CD4-positive, alpha-beta T cell (primary cell): Measurements from ENCODE around the gene KCNC1. TPM values are rescaled to one million over a fixed set of nuclear protein-coding genes. Genes with fewer than 3 reads are reported as not detected.

Source experiments
- ATAC-seq: fragments of 200-7000 bp; cut with Tn5 transposase; one replicate; pipeline ENCODE4 v1.10.0; 2022; ENCODE audit warnings: mild to moderate bottlenecking; ENCODE audit not compliant: poor library complexity
- CTCF ChIA-PET: fragments of 350-600 bp; sonication (Branson Sonifier 250); formaldehyde crosslinking; loops from one replicate; lab custom pipeline; 2021; ENCODE audit warnings: antibody characterized with exemption, inconsistent platforms; lab: Charles Lee
- POLR2A ChIA-PET: fragments of 350-600 bp; sonication (Branson Sonifier 250); formaldehyde crosslinking; loops from one replicate; lab custom pipeline; 2021; ENCODE audit warnings: antibody characterized with exemption, inconsistent platforms; lab: Charles Lee
- DNase-seq, 14 experiments: peaks; one replicate each; pipeline ENCODE4 v3.0.0-alpha.2; 2013 to 2020; ENCODE audit warnings: mixed read lengths in 2 of 14
- H3K27ac ChIP-seq, 2 donors: one replicate each; pipeline versions ENCODE4 v1.5.1 to v1.7.0; 2013; ENCODE audit warnings: low read length in 2 of 2, low read depth in 1 of 2, mild to moderate bottlenecking in 1 of 2
- H3K27me3 ChIP-seq, 2 experiments: 1 replicate in 1 of 2; 2 replicates in 1 of 2; pipeline versions ENCODE4 v1.6.1 to v1.7.0; 2013; ENCODE audit warnings: low read length in 2 of 2, control low read depth in 1 of 2, mild to moderate bottlenecking in 1 of 2, moderate library complexity in 1 of 2; ENCODE audit not compliant: insufficient read depth in 2 of 2, control insufficient read depth in 1 of 2
- H3K36me3 ChIP-seq: one replicate; pipeline ENCODE4 v1.6.1; 2013; ENCODE audit warnings: low read length, control low read depth; ENCODE audit not compliant: insufficient read depth
- H3K4me1 ChIP-seq: one replicate; pipeline ENCODE4 v1.6.1; 2013; ENCODE audit warnings: low read length, control low read depth; ENCODE audit not compliant: insufficient read depth
- H3K4me3 ChIP-seq: one replicate; pipeline ENCODE4 v1.5.1; 2013; ENCODE audit warnings: mild to moderate bottlenecking, low read length, moderate library complexity
- H3K9me3 ChIP-seq, 2 experiments: 1 replicate in 1 of 2; 2 replicates in 1 of 2; pipeline versions ENCODE4 v1.6.1 to v1.7.0; 2013; ENCODE audit warnings: low read length in 2 of 2, mild to moderate bottlenecking in 2 of 2, control low read depth in 1 of 2, moderate library complexity in 1 of 2; ENCODE audit not compliant: control insufficient read depth in 1 of 2, insufficient read depth in 1 of 2
- H3K27ac Mint-ChIP-seq: one replicate; pipeline ENCODE4 v1.8.0; 2020; ENCODE audit warnings: mixed read lengths
- H3K27me3 Mint-ChIP-seq: one replicate; pipeline ENCODE4 v1.8.0; 2021; ENCODE audit warnings: mixed read lengths
- H3K36me3 Mint-ChIP-seq: one replicate; pipeline ENCODE4 v1.8.0; 2021; ENCODE audit warnings: low read depth, mixed read lengths
- H3K4me1 Mint-ChIP-seq: one replicate; pipeline ENCODE4 v1.8.0; 2021; ENCODE audit warnings: low read depth, mixed read lengths
- H3K4me3 Mint-ChIP-seq: one replicate; pipeline ENCODE4 v1.8.0; 2020; ENCODE audit warnings: mild to moderate bottlenecking, mixed read lengths
- H3K9me3 Mint-ChIP-seq: one replicate; pipeline ENCODE4 v1.8.0; 2020; ENCODE audit warnings: mixed read lengths
- CTCF ChIP-seq: fragments of 200-600 bp; IDR thresholded peaks from one replicate; pipeline ENCODE4 v1.8.0; 2022; ENCODE audit warnings: antibody characterized with exemption, mild to moderate bottlenecking
- intact Hi-C, 2 experiments: fragments of 100-400 bp; cut with DNase I in 1 of 2; cut with micrococcal nuclease in 1 of 2; formaldehyde crosslinking; loops; one replicate each; pipeline versions ENCODE4 v1.15.1 to v1.9.0; 2023 to 2025; cut with DNase I, micrococcal nuclease
- total RNA-seq, 174 experiments: library from RNA in 2 of 174; stranded (reverse) in 2 of 174; gene quantifications; one replicate each; pipeline ENCODE4 v1.2.3 and lab custom pipeline; 2021 to 2026

KCNC1 gene
- total RNA-seq, 2 experiments from 2014 or later = not detected

- Mint-ChIP-seq H3K4me1 (no peaks in the 10 kb centered on the region), H3K36me3 (no peaks in the 10 kb centered on the region)
- TF ChIP-seq CTCF = no peak
Observed at GRCh38 chr11:17696741-17697140, 37.8 kb upstream of the KCNC1 start.

GRCh38 chr11:17697175-17697949 lies 37.2 kb upstream of the KCNC1 start:
- POLR2A ChIA-PET = no interaction called here
- H3K27me3 Mint-ChIP-seq = peaks cover 54% of the 10 kb centered on the region
- intact Hi-C loops = no loop called here

More at GRCh38 chr11:17696741-17697140, 37.8 kb upstream of the KCNC1 start:
- no peak for DNase-seq
- H3K4me1 ChIP-seq = no peaks in the 10 kb centered on the region
- Mint-ChIP-seq H3K27me3 (peaks cover 54% of the 10 kb centered on the region), H3K4me3 (no peak overlapping the region), H3K9me3 (no peaks in the 10 kb centered on the region), H3K27ac (no peak overlapping the region)
- no peaks in the 10 kb centered on the region for H3K36me3 ChIP-seq
- H3K27me3 ChIP-seq = peaks cover 19 to 56% of the 10 kb centered on the region in 2 experiments
- intact Hi-C loops = no loop called here
- H3K4me3 ChIP-seq = no peak overlapping the region
- no peak overlapping the region for H3K27ac ChIP-seq
- CTCF ChIA-PET = no interaction called here
- H3K9me3 ChIP-seq = peaks cover 0 to 3% of the 10 kb centered on the region in 2 experiments
- ATAC-seq = no peak
- POLR2A ChIA-PET = no interaction called here

More at GRCh38 chr11:17697175-17697949, 37.2 kb upstream of the KCNC1 start:
- CTCF ChIA-PET = no interaction called here
- DNase-seq (no peak), ATAC-seq (no peak)
- peaks cover 0 to 3% of the 10 kb centered on the region in 2 experiments for H3K9me3 ChIP-seq
- H3K4me3 ChIP-seq = no peak overlapping the region
- no peaks in the 10 kb centered on the region for H3K36me3 Mint-ChIP-seq
- peaks cover 16 to 51% of the 10 kb centered on the region in 2 experiments for H3K27me3 ChIP-seq
- no peaks in the 10 kb centered on the region for H3K9me3 Mint-ChIP-seq
- no peaks in the 10 kb centered on the region for H3K4me1 ChIP-seq
- H3K36me3 ChIP-seq = no peaks in the 10 kb centered on the region
- no peaks in the 10 kb centered on the region for H3K4me1 Mint-ChIP-seq
- no peak overlapping the region for H3K4me3 Mint-ChIP-seq
- no peak for TF ChIP-seq CTCF
- H3K27ac Mint-ChIP-seq = no peak overlapping the region
- no peak overlapping the region for H3K27ac ChIP-seq
